HG03039 (cell line): ENCODE data around the gene ZBTB6.
A peak's percentile ranks its signal among the peaks of the same experiment; 100 is the strongest.

Experiments
- ATAC-seq: cut with Tn5 transposase; IDR thresholded peaks from one replicate; pipeline ENCODE4 v1.9.1; 2021; ENCODE audit warnings: mild to moderate bottlenecking, moderate library complexity; ENCODE audit not compliant: unreplicated experiment

ZBTB6 gene, protein sequence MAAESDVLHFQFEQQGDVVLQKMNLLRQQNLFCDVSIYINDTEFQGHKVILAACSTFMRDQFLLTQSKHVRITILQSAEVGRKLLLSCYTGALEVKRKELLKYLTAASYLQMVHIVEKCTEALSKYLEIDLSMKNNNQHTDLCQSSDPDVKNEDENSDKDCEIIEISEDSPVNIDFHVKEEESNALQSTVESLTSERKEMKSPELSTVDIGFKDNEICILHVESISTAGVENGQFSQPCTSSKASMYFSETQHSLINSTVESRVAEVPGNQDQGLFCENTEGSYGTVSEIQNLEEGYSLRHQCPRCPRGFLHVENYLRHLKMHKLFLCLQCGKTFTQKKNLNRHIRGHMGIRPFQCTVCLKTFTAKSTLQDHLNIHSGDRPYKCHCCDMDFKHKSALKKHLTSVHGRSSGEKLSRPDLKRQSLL

DNA sequence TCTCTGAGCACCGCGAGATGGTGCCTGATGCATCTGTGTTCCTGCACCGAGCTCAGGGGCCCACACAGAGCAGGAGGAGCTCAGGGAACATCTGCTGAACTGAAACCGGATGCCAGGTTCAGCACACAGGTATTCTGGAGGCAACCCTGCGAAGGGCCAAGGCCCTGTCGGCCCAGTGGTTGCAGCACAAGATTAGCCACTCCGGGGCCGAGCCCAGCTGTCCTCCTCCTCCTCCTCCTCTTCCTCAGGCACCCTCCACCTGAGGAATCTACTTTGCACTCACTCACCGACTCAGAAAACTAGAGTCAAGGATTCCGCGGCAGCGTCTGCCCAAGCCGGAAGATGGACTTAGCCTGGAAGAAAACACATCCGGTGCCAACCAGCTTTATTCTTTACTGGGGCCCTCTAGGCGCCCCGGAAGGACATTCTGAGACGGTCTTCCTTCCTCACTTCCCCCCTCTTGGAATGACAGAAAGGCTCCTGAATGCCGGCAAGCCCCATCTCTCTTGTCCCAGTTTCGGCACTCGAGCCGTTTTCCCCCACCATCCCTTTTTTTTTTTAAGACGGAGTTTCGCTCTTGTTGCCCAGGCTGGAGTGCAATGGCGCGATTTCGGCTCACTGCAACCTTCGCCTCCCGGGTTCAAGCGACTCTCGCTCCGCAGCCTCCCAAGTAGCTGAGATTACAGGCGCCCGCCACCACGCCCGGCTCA, at the start of gene ZBTB6:
TSS of gene ZBTB6 (minus strand) at position 360 of the 710 bp plus-strand sequence. CDS start 1,251 bp downstream, outside the sequence.
- peak; percentile 95 for ATAC-seq

DNA sequence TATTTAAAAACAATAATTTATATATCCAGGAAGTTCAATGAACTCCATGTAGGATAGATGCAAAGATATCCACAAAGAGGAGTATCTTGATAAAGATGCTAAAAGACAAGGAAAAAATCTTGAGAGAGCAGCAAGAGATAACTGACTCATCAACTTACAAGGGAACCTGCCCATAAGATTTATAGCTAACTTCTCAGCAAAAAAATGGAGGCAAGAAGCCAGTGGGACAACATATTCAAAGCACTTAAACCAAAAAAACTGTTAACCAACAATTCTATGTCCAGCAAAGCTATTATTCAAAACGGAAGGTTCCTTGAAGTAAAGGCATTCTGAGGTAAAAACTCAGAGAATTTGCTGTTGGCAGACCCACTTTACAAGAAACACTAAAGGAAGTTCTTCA, 48.0 kb upstream of the ZBTB6 start:
- ATAC-seq: no peak

- no peak for ATAC-seq
Measured at GRCh38 chr9:122955961-122956360, 42.8 kb upstream of the ZBTB6 start.

- ATAC-seq: no peak
Measured at GRCh38 chr9:122954253-122954691, 41.1 kb upstream of the ZBTB6 start.

DNA sequence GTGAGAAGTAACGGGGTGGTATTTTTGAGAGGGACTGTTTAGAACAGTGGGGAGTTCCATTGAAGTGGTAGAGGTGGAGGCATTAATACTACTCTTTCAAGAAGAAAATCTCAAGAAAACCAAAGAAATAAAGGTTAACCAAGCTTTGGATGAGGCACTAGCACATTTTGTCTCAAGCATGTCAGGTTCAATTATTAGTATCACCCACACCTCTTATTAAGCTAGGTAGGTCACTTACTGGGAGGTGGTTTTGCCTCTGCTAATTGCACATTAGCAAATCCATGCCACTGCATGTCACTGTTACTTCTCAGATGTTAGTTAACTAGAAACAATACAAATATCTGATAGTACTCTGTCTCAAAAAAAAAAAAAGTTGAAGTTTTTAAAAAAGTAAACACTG, 37.9 kb upstream of the ZBTB6 start:
- ATAC-seq: no peak

DNA sequence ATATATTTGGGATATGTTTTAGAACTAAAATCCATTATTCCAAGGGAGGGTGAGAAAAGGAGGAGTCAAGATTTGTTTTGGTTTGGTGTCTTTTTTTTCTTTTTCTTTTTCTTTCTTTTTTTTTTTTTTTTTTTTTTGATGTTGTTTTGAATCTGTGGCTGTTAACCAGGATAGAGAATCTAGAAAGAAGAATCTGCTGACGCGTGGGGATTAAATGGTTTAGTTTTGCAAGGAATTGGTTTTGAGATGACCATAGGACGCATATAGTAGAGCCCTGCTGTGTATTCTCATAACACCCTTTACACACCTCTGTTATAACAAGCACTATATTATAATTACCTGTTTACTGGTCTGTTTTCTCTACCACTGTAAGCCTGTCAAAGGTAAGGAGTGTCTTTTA, 37.1 kb upstream of the ZBTB6 start:
- ATAC-seq: no peak

DNA sequence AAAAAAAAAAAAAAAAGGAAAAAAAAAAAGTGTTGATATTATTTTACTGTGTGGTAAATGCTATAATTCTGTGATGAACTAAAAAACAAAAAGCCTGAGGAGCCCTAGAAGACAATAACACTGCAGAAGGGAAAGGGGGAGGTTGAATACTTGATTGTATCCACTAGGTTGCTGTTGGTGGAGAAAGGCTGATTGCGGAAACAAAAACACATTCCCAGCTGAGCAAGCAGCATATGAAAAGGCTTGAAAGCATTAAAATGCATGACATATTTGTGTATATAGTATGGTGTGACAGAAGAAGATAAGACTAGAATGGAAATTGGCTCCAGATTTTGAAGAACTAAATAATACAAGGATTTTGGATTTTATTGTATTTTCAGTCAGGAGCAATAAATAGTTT, 36.6 kb upstream of the ZBTB6 start:
- no peak for ATAC-seq

GRCh38 chr9:122948313-122948712, 35.2 kb upstream of the ZBTB6 start:
- ATAC-seq: no peak

- ATAC-seq: no peak
Measured at GRCh38 chr9:122946461-122947005, 33.4 kb upstream of the ZBTB6 start.

DNA sequence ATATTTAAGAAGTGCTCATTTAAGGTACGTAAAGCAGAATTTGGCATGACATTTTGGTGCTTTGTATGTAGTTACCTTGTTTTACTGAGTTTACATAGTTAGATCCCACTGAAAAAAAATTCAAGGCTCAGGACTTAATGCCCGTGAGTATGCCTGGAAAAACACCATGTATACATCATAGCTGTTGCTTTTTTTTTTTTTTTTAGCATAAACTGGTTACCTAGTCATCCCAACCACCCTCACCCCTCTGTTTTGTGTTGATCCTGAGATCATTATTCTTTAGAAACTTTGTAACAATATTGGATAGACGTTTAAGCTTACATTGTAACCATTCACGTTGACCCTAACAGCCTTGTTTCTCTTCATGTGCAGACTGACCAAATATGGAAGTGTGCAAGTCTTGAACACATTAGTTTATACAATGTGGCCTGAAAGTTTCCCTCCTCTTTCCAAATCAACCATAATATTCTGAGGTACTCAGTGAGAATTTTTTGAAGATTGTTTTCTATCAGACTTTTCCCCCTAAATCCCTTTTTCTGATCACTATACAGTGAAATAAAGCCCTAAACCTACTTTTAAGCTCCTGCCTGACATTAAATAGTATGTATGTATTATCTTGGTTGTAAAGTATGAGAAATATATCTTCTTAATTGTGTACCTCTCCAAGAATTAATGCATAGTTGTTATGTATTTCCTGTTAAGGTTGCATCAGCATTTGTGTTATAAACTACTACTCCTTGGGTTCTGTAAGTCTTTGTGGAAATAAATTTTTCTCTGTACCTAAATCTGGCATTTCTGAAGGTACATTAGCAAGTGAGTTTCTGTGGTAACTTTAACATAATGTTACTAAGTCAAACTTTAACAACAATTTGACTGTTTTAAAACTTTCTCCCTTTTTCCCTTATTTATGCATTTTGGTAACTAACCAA, 32.1 kb upstream of the ZBTB6 start:
- no peak for ATAC-seq

DNA sequence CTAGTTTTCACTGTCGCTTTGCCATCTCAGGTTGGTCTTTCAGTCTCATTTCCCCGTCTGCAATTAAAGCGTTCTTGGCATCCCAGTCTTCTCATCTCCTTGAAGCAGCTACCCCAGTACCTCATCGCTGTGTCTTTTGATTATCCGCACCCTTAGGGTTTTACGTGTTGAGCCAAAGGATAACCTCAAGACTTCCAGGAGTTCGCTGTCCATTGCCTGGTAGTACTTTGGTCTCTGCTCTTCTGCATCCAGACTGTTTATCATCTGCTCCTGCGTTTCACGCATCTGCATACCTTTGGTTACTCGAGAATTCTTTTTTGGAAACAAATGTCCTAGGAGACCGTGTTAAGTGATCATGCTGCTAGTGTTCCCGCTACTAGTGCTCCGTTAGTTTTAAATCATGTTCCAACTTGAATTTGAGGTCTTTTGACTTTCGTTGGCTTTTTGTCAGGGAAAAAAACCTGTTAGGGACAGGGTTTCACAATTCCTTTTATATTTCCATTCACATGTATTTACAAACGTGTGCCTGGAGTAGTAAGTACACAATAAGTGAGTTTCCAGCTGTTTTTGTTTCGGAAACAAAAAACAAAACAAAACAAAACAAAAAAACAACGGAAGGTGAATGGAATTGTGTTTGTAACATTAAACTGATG, 28.6 kb upstream of the ZBTB6 start:
- ATAC-seq: no peak

DNA sequence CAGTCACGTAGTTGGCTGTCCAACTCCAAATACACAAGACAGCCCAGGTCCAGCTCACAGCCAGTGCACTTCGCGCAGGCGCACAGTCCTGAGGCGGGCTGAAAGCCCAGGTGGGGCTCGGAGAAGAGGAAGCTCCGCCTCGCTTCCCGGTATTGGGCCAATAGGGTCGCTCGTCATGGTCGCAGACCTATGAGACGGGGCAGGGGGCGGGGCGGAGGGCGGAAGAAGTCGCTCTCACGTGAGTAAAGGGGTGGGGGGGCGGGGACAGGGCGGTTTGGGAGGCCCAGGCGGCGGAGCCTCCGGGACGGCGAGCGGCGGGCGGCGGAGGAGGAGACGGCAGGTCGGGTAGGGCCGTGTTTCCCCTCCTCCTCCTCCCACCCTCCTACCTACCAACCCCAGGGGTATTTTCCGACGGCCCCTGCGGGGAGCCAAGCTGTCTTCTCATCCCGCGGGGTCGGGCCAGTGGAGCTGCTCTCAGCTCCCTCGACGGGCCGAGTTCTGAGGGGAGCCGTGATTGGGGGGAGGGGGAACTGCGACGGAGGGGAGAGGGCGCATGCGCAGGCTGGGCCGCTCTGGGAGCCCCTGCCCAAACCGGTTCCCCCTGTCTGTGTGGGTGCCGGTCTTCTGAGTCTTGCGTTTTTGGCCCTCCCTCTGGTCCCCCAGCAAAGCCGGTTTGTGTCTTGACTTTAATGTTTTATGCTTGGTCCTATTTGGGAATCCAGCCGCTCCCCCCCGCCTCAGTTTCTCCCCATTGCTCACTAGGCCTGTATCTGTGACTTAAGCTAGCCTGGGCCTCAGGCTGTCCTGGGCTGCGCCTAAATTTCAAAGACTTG, 27.8 kb upstream of the ZBTB6 start, which contains the start of gene RABGAP1:
TSS of gene RABGAP1 (plus strand) at position 272 of the 833 bp plus-strand sequence. CDS start 16,040 bp downstream, outside the sequence.
- peak; percentile 98 for ATAC-seq

GRCh38 chr9:122940454-122940748, 27.3 kb upstream of the ZBTB6 start:
- no peak for ATAC-seq

- ATAC-seq: no peak
Measured at GRCh38 chr9:122939601-122940000, 26.5 kb upstream of the ZBTB6 start.

- no peak for ATAC-seq
Measured at GRCh38 chr9:122936883-122937282, 23.8 kb upstream of the ZBTB6 start.

DNA sequence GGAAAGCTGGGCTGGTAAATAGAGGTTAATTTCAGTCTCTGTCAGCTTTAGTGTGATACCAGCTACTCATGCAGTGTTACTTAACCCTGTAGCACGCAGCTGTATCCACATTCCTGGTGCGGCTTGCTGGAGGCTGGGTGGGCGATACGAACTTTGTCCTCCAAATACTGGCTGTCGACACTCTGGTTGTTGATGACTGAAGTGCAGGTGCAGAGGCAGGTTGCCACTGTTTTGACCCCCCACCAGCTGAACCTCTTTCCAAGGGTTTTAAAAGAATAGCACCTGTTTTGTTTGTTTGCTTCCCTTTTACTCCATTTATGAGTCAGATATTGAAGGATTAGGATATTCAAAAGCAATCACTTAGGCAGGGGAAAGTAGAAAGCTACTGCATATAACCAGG, 23.3 kb upstream of the ZBTB6 start:
- ATAC-seq: no peak

DNA sequence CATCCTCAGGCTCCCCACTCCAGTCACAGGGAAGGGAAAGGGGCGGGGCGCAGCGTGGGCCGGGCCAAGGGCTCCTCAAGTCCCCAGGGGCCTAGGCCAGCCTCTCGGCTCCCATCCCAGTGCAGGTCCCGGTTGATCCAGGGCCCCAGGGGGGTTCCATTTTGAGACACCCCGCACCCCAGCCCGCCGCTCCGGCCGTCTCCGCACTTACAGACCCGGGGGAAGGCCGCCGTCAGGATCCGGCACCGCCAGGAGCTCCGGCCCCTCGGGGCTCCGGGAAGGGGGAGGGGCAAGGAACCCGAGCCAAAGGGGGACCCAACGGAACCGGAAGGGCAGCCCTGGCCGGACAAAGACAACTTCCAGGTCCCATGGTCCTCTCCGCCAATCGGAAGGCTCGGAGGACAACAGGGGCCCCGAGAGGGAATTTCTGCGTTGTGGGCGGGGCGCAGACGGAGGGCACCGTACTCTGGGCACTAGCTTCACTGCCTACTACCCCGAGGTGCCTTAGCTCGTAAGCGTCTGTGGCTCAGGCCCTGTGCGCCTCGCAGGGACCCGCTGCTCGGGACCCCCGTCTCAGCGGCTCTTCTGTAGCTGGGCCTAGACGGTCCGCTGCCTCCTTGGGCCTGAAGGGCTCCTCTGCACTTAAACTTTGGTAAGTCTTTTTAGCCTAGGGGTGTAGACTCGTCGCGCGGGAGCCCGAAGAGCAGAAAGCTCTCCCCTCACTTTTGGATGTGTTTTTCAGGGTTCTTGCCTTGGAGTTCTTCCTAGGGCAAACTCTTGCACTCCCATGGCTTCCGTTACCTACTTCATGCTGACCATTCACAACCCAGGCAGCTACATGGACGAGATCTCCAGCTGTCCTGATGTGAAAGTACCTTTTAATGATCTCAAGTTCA, 18.4 kb upstream of the ZBTB6 start, which contains the start of gene ZBTB26:
TSS of gene ZBTB26 (minus strand) at position 287 of the 896 bp plus-strand sequence. CDS start 11,578 bp downstream, outside the sequence.
- peak; percentile 97 for ATAC-seq

DNA sequence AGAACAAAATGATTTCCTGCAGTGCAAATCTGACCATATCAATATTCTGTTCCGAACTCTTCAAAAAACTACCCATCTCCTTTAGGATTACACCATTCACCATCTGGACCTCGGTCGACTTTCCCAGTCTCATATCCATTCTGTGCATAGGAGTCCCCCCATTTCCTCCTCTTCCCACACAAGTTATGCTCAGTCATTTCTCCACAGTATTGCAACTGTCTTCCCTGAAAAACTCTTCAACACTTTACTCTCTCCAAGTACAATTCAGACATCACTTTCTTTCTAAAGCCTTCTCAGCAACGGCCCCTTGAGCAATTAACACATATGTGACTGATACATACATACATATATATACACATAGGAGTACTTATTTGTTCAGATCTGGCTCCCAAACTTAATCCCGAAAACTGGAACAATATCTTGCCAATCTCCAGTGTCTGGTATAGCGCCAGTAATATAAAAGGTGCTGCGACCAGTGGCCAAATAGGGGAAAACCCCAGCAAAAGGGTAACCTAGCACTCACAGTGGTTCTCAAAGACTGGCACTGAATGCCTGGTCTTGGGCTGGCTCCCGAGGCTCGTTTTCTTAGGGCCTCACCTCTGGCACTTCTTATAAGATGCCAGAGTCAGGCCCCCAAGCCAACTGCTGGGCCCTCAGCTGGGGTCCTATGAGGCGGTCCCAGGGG, 17.6 kb upstream of the ZBTB6 start:
- ATAC-seq: peak; percentile 6
